ENCODE data around the gene FGD4.

GRCh38 chr12:32505067-32505945, 105.9 kb downstream of the FGD4 start:
- TF ChIP-seq, protein P1, sequence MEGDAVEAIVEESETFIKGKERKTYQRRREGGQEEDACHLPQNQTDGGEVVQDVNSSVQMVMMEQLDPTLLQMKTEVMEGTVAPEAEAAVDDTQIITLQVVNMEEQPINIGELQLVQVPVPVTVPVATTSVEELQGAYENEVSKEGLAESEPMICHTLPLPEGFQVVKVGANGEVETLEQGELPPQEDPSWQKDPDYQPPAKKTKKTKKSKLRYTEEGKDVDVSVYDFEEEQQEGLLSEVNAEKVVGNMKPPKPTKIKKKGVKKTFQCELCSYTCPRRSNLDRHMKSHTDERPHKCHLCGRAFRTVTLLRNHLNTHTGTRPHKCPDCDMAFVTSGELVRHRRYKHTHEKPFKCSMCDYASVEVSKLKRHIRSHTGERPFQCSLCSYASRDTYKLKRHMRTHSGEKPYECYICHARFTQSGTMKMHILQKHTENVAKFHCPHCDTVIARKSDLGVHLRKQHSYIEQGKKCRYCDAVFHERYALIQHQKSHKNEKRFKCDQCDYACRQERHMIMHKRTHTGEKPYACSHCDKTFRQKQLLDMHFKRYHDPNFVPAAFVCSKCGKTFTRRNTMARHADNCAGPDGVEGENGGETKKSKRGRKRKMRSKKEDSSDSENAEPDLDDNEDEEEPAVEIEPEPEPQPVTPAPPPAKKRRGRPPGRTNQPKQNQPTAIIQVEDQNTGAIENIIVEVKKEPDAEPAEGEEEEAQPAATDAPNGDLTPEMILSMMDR (IDR thresholded peaks at IDR 0.05; ENCODE audit: borderline replicate concordance, extremely low read depth, low read length, poor library complexity, severe bottlenecking) = no peak
- no peak for TF ChIP-seq EZH2 (IDR thresholded peaks at IDR 0.05; ENCODE audit: borderline replicate concordance, low read depth, low read length, severe bottlenecking)
